ENCODE results near the gene HAP1.

The HAP1 gene

DNA sequence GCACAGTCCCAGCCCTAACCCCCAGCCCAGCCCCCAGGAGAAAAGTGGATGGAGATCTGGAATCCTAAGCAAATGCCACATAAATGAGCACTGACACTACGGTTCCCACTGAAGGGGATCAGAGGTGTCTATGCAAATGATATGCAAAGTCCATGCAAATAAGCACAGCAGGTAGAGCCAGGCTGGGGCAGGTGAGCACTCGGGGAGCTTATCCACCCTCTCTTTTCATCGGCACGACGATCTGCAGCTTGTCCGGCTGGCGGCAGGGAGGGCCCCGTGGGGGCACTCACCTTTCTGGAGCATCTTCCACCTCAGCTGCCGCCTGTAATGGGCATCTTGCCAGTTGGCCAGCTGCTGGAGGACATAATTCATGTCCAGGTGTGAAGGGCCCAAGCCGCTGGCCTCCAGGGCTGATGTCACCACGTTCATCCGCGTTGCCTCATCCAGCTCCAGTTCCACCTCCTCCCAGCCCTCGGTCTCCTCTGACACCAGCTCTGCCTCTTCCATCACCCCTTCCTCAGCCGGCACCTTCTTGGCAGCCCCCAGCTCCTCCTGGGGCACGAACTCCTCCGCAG is 9.9 kb downstream of the HAP1 start:
- Histone ChIP-seq H3K4me1 (no peaks in the 10 kb centered on the region), H3K4me3 (no peak overlapping the region), H3K27ac (no peak overlapping the region), H3K9me3 (peaks cover 0 to 4% (median 0%) of the 10 kb centered on the region in 3 donors), H3K27me3 (peaks cover 0 to 41% of the 10 kb centered on the region in 2 donors), H3K36me3 (no peaks in the 10 kb centered on the region)
- TF ChIP-seq, protein P1, sequence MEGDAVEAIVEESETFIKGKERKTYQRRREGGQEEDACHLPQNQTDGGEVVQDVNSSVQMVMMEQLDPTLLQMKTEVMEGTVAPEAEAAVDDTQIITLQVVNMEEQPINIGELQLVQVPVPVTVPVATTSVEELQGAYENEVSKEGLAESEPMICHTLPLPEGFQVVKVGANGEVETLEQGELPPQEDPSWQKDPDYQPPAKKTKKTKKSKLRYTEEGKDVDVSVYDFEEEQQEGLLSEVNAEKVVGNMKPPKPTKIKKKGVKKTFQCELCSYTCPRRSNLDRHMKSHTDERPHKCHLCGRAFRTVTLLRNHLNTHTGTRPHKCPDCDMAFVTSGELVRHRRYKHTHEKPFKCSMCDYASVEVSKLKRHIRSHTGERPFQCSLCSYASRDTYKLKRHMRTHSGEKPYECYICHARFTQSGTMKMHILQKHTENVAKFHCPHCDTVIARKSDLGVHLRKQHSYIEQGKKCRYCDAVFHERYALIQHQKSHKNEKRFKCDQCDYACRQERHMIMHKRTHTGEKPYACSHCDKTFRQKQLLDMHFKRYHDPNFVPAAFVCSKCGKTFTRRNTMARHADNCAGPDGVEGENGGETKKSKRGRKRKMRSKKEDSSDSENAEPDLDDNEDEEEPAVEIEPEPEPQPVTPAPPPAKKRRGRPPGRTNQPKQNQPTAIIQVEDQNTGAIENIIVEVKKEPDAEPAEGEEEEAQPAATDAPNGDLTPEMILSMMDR (IDR thresholded peaks at IDR 0.05), result no peak
- intact Hi-C loops (cut with DNase I; ENCODE audit: low total_unique reads), result no loop called here
- DNase-seq, result no peak

DNA sequence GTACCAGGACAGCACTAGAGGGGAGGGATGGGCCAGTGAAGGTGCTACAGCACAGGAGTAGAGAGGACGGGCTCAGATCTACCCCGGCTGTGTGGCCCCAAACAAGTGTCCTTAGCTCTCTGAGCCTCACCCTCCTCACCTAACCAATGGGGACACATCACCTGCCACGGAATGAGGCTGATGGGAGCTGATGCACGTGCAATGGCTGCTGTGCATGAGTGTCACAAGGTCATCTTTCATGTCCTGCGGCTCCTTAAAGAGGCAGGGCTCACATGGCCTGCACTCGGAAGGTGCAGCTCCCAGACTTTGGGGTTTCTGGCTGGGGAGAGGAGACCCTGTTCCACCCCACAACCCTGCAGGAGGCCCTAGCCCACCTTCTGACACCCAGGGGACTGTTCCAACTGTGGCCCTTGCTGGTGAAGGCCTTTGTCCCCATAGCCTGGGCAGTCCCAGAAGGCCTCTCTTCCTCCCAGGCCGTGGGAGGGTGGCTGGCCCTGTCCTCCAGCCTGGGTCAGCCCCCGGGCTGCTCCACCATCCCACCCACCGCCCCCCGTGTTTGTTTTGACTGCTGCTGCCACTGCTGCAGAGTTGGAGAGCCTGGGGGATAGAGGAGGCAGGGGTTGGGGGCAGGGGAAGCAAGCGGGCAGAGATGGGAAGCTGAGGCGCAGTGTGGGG is 10.5 kb downstream of the HAP1 start:
- H3K4me1 ChIP-seq, result no peaks in the 10 kb centered on the region
- no peaks in the 10 kb centered on the region for H3K36me3 ChIP-seq
- H3K27me3 ChIP-seq, result peaks cover 0 to 41% of the 10 kb centered on the region in 2 donors
- H3K9me3 ChIP-seq, result peaks cover 0 to 4% (median 0%) of the 10 kb centered on the region in 3 donors
- H3K27ac ChIP-seq, result no peak overlapping the region
- H3K4me3 ChIP-seq, result no peak overlapping the region
- intact Hi-C loops (cut with DNase I; ENCODE audit: low total_unique reads), result no loop called here
- TF ChIP-seq, protein P1 (IDR thresholded peaks at IDR 0.05), result no peak
- no peak for DNase-seq

DNA sequence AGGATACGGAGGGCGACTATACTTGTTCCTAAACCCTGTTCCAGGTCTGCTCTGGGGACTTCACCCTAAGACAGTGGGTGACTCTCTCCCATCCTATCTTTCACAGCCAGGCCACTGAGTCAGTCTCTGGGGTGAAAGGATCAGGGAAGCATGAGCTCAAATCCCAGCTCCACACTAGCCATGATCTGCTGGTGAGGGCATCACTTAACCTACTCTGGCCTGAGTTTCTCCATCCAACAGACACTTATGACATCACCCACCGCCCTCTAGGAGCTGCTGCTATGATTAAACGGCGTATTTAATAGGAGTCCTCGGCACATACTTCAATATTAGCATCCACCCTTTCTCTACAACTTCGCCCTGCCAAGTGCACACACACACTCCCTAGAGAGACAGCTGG is 12.2 kb downstream of the HAP1 start:
- Histone ChIP-seq H3K36me3 (no peaks in the 10 kb centered on the region), H3K4me3 (no peak overlapping the region), H3K9me3 (peaks cover 0 to 4% (median 0%) of the 10 kb centered on the region in 3 donors), H3K27ac (no peak overlapping the region), H3K4me1 (no peaks in the 10 kb centered on the region), H3K27me3 (peaks cover 0 to 39% of the 10 kb centered on the region in 2 donors)
- TF ChIP-seq, protein P1 (IDR thresholded peaks at IDR 0.05), result no peak
- intact Hi-C loops (cut with DNase I; ENCODE audit: low total_unique reads), result no loop called here
- DNase-seq, result no peak

DNA sequence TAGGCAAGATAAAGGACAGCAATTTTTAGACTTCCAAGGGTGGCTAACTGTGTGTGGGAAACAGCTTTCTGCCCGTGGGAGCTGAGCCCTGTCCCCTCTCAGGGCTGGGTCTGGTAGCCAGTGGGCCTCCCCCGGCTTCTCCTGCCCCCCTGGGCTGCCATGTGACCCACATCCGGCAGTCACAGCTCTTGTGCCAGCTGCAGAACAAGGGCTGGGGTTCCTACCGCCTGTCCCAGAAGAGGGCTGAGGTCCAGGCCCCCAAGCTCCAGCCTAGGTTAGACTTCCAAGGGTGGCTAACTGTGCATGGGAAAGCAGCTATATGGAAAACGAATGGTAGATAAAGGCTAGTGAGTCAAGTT is 16.2 kb downstream of the HAP1 start:
- Histone ChIP-seq H3K36me3 (no peaks in the 10 kb centered on the region), H3K27me3 (peaks cover 0 to 22% of the 10 kb centered on the region in 2 donors), H3K4me1 (no peaks in the 10 kb centered on the region), H3K9me3 (peaks cover 0 to 4% (median 0%) of the 10 kb centered on the region in 3 donors), H3K27ac (no peak overlapping the region), H3K4me3 (no peak overlapping the region)
- intact Hi-C loops (cut with DNase I; ENCODE audit: low total_unique reads), result no loop called here
- TF ChIP-seq, protein P1 (IDR thresholded peaks at IDR 0.05), result no peak
- no peak for DNase-seq

DNA sequence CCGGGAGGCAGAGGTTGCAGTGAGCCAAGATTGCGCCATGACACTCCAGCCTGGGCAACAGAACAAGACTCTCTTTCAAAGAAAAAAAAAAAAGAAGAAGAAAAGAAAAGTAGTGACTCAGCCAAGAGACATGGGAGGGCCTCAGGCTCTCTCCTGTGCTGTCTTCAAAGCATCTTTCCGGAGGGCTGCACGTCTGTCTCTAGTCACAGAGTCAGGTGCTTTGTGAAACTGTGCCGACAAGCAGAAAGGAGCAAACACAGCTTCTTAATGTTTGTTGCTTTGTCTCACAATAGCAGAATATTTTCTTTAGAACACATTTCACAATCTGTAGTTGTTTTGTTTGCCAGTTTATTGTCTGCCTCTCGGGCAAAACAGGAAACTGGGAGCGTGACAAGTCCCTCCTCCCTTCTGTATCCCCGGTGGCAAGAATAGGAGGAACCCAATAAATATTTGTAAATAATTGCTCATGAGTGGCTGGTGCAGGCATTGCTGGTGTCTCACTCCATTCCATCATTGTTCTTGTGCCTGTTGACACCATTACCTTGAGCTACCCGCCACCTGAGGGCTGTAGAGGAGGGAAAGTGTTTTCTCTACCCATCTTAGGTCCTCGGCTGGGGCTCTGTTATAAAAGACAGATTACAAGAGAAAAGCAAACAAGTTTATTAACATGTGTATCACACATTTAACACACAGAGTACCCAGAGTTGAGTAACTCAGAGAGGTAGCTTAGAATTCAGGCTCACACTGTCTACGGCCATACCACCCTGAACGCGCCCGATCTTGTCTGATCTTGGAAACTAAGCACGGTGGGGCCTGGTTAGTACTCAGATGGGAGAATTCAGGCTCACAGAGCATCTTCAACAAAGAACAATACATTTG is 16.8 kb downstream of the HAP1 start:
- intact Hi-C loops (cut with DNase I; ENCODE audit: low total_unique reads), result no loop called here
- H3K27ac ChIP-seq, result no peak overlapping the region

More for the DNA sequence above, 16.8 kb downstream of the HAP1 start:
- Histone ChIP-seq H3K27me3 (peaks cover 0 to 16% of the 10 kb centered on the region in 2 donors), H3K9me3 (peaks cover 0 to 4% (median 0%) of the 10 kb centered on the region in 3 donors), H3K4me3 (no peak overlapping the region), H3K36me3 (no peaks in the 10 kb centered on the region), H3K4me1 (no peaks in the 10 kb centered on the region)
- no peak for DNase-seq
- TF ChIP-seq, protein P1 (IDR thresholded peaks at IDR 0.05), result no peak
